ENCODE measurements around the gene MAD1L1. TPM values are rescaled to one million over a fixed set of nuclear protein-coding genes. Genes with fewer than 3 reads are reported as not detected.

Gene MAD1L1
- polyA plus RNA-seq, 4 donors: 12.3 to 21.7 (median 18.1) TPM

- FAIRE-seq: no peak
- Histone ChIP-seq H3K9me3 (ENCODE audit: control insufficient read depth in 2 of 2, insufficient read depth in 1 of 2, low read depth in 1 of 2, low read length in 1 of 2) (no peaks in the 10 kb centered on the region), H3K27ac (ENCODE audit: low read depth in 1 of 3, low read length in 2 of 3) (no peak overlapping the region), H3K36me3 (ENCODE audit: control insufficient read depth in 3 of 3, insufficient read depth in 2 of 3, low read depth in 1 of 3, low read length in 3 of 3) (peaks cover 0 to 9% (median 0%) of the 10 kb centered on the region in 3 donors), H3K4me1 (ENCODE audit: control insufficient read depth in 3 of 3, insufficient read depth in 2 of 3, low read depth in 1 of 3, low read length in 2 of 3) (no peaks in the 10 kb centered on the region), H3K27me3 (ENCODE audit: control insufficient read depth in 3 of 3, insufficient read depth in 3 of 3, low read length in 3 of 3) (no peaks in the 10 kb centered on the region), H3K4me3 (ENCODE audit: low read depth in 1 of 3, low read length in 3 of 3) (no peak overlapping the region)
- 36 to 81% (median 65%) methylated on average over 10 to 17 of the region's 17 CpGs for WGBS, 3 donors
- no peak for DNase-seq
Observed at GRCh38 chr7:1815051-1815481, 417.7 kb downstream of the MAD1L1 start.

DNA sequence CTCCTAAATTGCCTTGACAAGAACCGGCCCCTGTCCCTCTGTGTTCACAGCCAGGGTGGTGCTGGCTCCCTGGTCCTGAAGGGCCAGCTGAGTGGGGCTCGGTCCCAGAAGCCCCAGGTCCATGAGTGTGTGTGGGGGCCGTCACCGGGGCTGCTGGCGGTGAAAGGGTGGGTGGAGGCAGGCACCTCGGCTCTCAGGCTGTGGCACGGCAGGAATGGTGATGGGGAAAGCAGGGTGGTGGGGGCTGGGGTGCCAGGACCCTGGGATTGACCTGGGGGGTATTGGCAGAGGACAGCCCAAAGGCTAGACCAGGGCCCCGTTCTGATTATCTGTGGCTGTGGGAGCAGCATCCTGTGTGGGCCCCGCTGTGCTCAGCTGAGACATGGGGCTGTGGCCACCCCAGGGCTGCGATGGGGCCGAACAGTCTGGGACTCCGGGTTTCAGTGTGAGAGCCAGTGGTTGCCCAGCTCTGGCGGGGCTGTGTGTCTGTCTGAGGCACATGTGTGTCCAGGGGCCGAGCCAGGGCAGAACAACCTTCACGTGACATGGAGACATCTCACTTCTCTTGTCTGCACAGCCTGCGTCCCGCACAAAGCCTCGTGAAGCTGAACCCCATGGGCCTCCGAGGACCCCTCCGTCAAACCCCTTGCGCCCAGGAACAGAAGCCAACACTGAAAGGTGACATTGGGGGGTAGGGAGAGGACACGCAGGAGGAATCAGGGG, 418.5 kb downstream of the MAD1L1 start:
- DNase-seq (no peak), FAIRE-seq (no peak)
- no peaks in the 10 kb centered on the region for H3K4me1 ChIP-seq (ENCODE audit: control insufficient read depth in 3 of 3, insufficient read depth in 2 of 3, low read depth in 1 of 3, low read length in 2 of 3)
- no peak overlapping the region for H3K27ac ChIP-seq (ENCODE audit: low read depth in 1 of 3, low read length in 2 of 3)
- H3K36me3 ChIP-seq (ENCODE audit: control insufficient read depth in 3 of 3, insufficient read depth in 2 of 3, low read depth in 1 of 3, low read length in 3 of 3): peaks cover 0 to 9% (median 0%) of the 10 kb centered on the region in 3 donors
- no peaks in the 10 kb centered on the region for H3K9me3 ChIP-seq (ENCODE audit: control insufficient read depth in 2 of 2, insufficient read depth in 1 of 2, low read depth in 1 of 2, low read length in 1 of 2)
- no peaks in the 10 kb centered on the region for H3K27me3 ChIP-seq (ENCODE audit: control insufficient read depth in 3 of 3, insufficient read depth in 3 of 3, low read length in 3 of 3)
- WGBS, 3 donors: 88 to 90% (median 88%) methylated on average over 21 to 22 of the region's 22 CpGs
- no peak overlapping the region for H3K4me3 ChIP-seq (ENCODE audit: low read depth in 1 of 3, low read length in 3 of 3)

- WGBS, 3 donors: 79 to 92% (median 89%) methylated on average over 11 to 18 of the region's 18 CpGs
- no peak for DNase-seq
Observed at GRCh38 chr7:1813394-1814088, 419.2 kb downstream of the MAD1L1 start.

DNA sequence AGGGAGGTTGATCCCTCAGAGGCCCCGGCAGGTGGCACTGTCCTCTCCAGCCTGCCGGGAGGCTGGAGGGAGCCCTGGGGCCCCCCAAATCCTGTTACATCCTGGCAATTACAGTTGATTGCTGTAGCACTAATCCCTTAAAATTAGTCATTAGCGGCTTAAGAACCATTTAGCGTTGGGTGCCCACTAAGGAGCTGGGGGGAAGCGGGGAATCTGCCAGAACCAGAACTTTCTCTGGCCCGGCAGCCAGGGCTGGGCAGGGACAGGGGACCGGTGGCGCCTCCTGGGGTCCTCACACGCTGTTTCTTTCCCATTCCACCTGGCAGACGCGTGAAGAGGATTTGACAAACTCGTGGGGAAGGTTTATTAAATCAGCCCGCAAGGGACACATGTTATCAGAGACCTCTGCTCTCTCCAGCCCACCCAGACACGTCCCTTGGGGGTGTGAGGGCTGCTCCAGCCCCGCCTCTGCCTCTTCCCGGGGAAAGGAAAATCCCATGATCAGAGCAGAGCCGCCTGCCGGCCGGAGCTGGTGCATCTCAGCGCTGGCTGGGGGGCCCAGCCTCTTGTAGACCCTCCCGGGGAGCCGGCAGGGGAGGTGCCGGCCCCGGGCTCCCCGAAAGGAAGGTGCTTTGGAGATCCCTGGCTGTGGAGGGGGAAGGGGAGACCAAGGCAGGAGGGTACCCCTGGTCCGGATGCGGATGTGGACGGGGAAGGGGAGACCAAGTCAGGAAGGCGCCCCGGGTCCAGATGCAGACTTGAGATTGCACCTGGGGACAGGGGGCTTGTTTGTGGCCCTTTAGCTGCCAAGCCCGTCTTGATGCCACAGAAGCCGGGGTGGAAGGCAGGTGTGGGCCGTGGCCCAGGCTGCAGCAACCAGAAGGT, 420.0 kb downstream of the MAD1L1 start:
- Histone ChIP-seq H3K27ac (ENCODE audit: low read depth in 1 of 3, low read length in 2 of 3) (no peak overlapping the region), H3K36me3 (ENCODE audit: control insufficient read depth in 3 of 3, insufficient read depth in 2 of 3, low read depth in 1 of 3, low read length in 3 of 3) (peaks cover 0 to 9% (median 0%) of the 10 kb centered on the region in 3 donors), H3K27me3 (ENCODE audit: control insufficient read depth in 3 of 3, insufficient read depth in 3 of 3, low read length in 3 of 3) (no peaks in the 10 kb centered on the region), H3K9me3 (ENCODE audit: control insufficient read depth in 2 of 2, insufficient read depth in 1 of 2, low read depth in 1 of 2, low read length in 1 of 2) (no peaks in the 10 kb centered on the region), H3K4me1 (ENCODE audit: control insufficient read depth in 3 of 3, insufficient read depth in 2 of 3, low read depth in 1 of 3, low read length in 2 of 3) (no peaks in the 10 kb centered on the region), H3K4me3 (ENCODE audit: low read depth in 1 of 3, low read length in 3 of 3) (no peak overlapping the region)
- 53 to 59% (median 58%) methylated on average over 33 of the region's 33 CpGs for WGBS, 3 donors
- DNase-seq (peak; percentile 39 to 61), FAIRE-seq (no peak)

More at GRCh38 chr7:1813394-1814088, 419.2 kb downstream of the MAD1L1 start:
- H3K4me3 ChIP-seq (ENCODE audit: low read depth in 1 of 3, low read length in 3 of 3): no peak overlapping the region
- FAIRE-seq: no peak
- no peaks in the 10 kb centered on the region for H3K27me3 ChIP-seq (ENCODE audit: control insufficient read depth in 3 of 3, insufficient read depth in 3 of 3, low read length in 3 of 3)
- no peaks in the 10 kb centered on the region for H3K9me3 ChIP-seq (ENCODE audit: control insufficient read depth in 2 of 2, insufficient read depth in 1 of 2, low read depth in 1 of 2, low read length in 1 of 2)
- no peaks in the 10 kb centered on the region for H3K4me1 ChIP-seq (ENCODE audit: control insufficient read depth in 3 of 3, insufficient read depth in 2 of 3, low read depth in 1 of 3, low read length in 2 of 3)
- peaks cover 0 to 9% (median 0%) of the 10 kb centered on the region in 3 donors for H3K36me3 ChIP-seq (ENCODE audit: control insufficient read depth in 3 of 3, insufficient read depth in 2 of 3, low read depth in 1 of 3, low read length in 3 of 3)
- H3K27ac ChIP-seq (ENCODE audit: low read depth in 1 of 3, low read length in 2 of 3): no peak overlapping the region

DNA sequence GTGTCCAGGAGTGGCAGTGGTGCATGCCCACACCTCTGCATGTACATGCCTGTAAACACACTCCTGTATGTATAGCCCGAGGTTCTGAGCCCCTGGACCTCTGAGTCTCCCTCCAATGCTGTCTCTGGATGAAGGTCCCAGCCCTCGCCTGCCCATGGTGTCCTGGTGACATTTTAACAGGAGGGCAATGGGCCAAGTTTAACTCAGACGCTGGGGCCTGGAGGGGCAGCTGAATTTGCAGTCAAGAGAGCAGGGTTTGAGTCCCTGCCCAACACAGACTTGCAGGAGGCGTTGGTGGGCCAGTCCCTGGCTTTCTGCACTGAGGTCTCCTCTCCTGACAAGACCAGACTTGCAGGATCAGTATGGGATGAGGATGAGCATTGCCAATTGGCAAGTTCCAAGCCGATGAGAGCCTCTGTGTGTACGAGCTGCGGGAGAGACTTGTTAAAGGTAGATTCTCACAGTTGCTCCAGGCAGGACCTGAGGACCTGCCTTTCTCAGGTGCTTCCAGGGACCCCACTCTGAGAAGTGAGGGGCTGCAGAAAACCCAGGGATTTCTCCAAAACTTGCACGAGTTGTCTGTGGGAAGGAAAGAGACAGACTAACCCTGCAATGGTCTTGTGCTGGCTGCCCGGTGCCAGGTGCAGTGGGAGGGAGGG, 420.8 kb downstream of the MAD1L1 start:
- Histone ChIP-seq H3K36me3 (ENCODE audit: control insufficient read depth in 3 of 3, insufficient read depth in 2 of 3, low read depth in 1 of 3, low read length in 3 of 3) (peaks cover 0 to 9% (median 0%) of the 10 kb centered on the region in 3 donors), H3K9me3 (ENCODE audit: control insufficient read depth in 2 of 2, insufficient read depth in 1 of 2, low read depth in 1 of 2, low read length in 1 of 2) (no peaks in the 10 kb centered on the region), H3K4me1 (ENCODE audit: control insufficient read depth in 3 of 3, insufficient read depth in 2 of 3, low read depth in 1 of 3, low read length in 2 of 3) (no peaks in the 10 kb centered on the region), H3K27me3 (ENCODE audit: control insufficient read depth in 3 of 3, insufficient read depth in 3 of 3, low read length in 3 of 3) (no peaks in the 10 kb centered on the region), H3K4me3 (ENCODE audit: low read depth in 1 of 3, low read length in 3 of 3) (no peak overlapping the region), H3K27ac (ENCODE audit: low read depth in 1 of 3, low read length in 2 of 3) (no peak overlapping the region)
- 32 to 55% (median 38%) methylated on average over 8 to 9 of the region's 9 CpGs for WGBS, 3 donors
- no peak for FAIRE-seq
- DNase-seq: no peak

- H3K9me3 ChIP-seq (ENCODE audit: control insufficient read depth in 2 of 2, insufficient read depth in 1 of 2, low read depth in 1 of 2, low read length in 1 of 2): no peaks in the 10 kb centered on the region
- no peak overlapping the region for H3K4me3 ChIP-seq (ENCODE audit: low read depth in 1 of 3, low read length in 3 of 3)
- FAIRE-seq: no peak
- DNase-seq: no peak
- H3K27me3 ChIP-seq (ENCODE audit: control insufficient read depth in 3 of 3, insufficient read depth in 3 of 3, low read length in 3 of 3): no peaks in the 10 kb centered on the region
- WGBS, 3 donors: 68 to 81% (median 78%) methylated on average over 25 of the region's 25 CpGs
- no peak overlapping the region for H3K27ac ChIP-seq (ENCODE audit: low read depth in 1 of 3, low read length in 2 of 3)
- H3K4me1 ChIP-seq (ENCODE audit: control insufficient read depth in 3 of 3, insufficient read depth in 2 of 3, low read depth in 1 of 3, low read length in 2 of 3): no peaks in the 10 kb centered on the region
- peaks cover 0 to 9% (median 0%) of the 10 kb centered on the region in 3 donors for H3K36me3 ChIP-seq (ENCODE audit: control insufficient read depth in 3 of 3, insufficient read depth in 2 of 3, low read depth in 1 of 3, low read length in 3 of 3)
Observed at GRCh38 chr7:1810961-1811849, 421.5 kb downstream of the MAD1L1 start.

GRCh38 chr7:1810521-1810920, 422.2 kb downstream of the MAD1L1 start:
- 65 to 86% (median 77%) methylated on average over 16 of the region's 16 CpGs for WGBS, 3 donors

More at GRCh38 chr7:1810521-1810920, 422.2 kb downstream of the MAD1L1 start:
- Histone ChIP-seq H3K27me3 (ENCODE audit: control insufficient read depth in 3 of 3, insufficient read depth in 3 of 3, low read length in 3 of 3) (no peaks in the 10 kb centered on the region), H3K4me3 (ENCODE audit: low read depth in 1 of 3, low read length in 3 of 3) (no peak overlapping the region), H3K36me3 (ENCODE audit: control insufficient read depth in 3 of 3, insufficient read depth in 2 of 3, low read depth in 1 of 3, low read length in 3 of 3) (peaks cover 0 to 7% (median 0%) of the 10 kb centered on the region in 3 donors), H3K9me3 (ENCODE audit: control insufficient read depth in 2 of 2, insufficient read depth in 1 of 2, low read depth in 1 of 2, low read length in 1 of 2) (no peaks in the 10 kb centered on the region), H3K27ac (ENCODE audit: low read depth in 1 of 3, low read length in 2 of 3) (no peak overlapping the region), H3K4me1 (ENCODE audit: control insufficient read depth in 3 of 3, insufficient read depth in 2 of 3, low read depth in 1 of 3, low read length in 2 of 3) (no peaks in the 10 kb centered on the region)
- no peak for DNase-seq
- no peak for FAIRE-seq
